GM19468 (cell line): ENCODE results near the gene NAP1L5.
A peak's percentile ranks its signal among the peaks of the same experiment; 100 is the strongest.

Experiments used
- ATAC-seq: cut with Tn5 transposase; IDR thresholded peaks from one replicate; pipeline ENCODE4 v1.9.1; 2021; ENCODE audit warnings: mild to moderate bottlenecking, moderate library complexity, moderate number of reproducible peaks; ENCODE audit not compliant: unreplicated experiment; ENCODE audit errors: extremely low read depth

NAP1L5 gene, protein sequence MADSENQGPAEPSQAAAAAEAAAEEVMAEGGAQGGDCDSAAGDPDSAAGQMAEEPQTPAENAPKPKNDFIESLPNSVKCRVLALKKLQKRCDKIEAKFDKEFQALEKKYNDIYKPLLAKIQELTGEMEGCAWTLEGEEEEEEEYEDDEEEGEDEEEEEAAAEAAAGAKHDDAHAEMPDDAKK

DNA sequence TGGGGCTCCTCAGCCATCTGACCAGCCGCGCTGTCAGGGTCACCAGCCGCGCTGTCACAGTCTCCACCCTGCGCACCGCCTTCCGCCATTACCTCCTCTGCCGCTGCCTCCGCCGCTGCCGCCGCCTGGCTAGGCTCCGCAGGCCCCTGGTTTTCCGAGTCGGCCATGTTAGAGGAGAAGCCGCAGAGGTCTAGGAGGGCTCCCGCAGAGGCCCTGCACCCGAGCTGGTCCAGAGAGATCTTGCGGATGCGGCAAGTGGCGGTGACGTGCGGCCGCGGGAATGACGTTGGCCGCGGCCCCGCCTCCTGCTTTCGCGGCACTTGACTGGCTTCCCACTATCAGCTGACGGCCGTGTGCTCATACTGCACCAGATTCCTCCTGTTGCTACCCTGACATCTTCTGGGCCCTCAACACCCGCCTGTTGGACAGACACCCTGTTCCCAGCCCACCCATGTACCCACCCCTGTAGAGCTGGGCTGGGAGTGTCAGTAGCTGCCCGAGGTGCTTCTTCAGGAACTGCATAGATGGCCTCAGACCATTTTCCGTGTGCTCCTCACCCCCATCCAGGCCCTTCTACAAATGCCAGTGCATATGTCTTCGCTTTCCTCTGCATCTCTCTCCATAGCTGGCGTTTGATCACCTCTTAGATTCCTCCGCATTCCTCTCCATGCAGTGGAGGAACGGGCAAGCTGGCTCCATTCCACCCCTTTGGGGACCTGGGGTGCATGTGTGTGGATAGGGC, at the start of gene NAP1L5:
TSS of gene NAP1L5 (minus strand) at position 242 of the 742 bp plus-strand sequence. CDS start at position 167, 75 bp downstream.
- ATAC-seq = peak; percentile 51

DNA sequence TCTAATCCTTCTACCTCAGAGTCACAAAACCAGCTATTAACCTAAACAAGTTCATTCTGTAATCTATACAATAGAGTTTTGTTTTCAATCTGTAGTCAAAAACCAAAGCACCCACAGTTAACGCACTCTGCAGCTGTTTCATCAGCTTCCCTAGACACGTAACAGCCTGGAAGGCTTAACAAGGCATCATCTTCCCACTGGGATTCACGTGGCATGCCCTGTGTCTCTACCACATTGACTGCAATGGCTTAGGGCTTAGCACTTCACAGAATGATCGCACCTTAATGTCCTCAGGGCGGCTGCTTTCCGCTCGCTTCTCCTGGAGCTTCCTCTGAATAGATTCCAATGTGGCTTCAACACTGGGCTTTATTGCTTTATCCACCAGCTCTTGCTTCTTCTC, 49.7 kb upstream of the NAP1L5 start:
- ATAC-seq = no peak

DNA sequence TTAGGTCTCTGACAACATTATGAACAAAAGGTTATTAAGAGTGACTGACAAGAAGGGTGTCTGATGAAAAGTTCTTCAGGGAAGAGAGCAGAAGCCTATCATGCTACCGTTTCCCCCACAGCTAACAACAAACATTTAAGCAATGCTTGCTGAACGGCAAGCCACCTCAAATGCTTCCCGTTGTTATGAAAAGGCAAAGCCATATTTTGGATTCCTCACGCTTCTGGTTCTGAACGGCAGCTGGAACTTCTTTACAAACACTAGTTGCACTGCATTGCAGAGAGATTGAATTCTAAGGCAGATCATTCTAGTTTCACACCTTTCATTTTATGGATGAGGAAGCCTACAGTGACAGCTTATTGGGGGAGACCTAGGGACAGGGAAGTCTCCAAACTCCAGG, 48.6 kb upstream of the NAP1L5 start:
- ATAC-seq = no peak

DNA sequence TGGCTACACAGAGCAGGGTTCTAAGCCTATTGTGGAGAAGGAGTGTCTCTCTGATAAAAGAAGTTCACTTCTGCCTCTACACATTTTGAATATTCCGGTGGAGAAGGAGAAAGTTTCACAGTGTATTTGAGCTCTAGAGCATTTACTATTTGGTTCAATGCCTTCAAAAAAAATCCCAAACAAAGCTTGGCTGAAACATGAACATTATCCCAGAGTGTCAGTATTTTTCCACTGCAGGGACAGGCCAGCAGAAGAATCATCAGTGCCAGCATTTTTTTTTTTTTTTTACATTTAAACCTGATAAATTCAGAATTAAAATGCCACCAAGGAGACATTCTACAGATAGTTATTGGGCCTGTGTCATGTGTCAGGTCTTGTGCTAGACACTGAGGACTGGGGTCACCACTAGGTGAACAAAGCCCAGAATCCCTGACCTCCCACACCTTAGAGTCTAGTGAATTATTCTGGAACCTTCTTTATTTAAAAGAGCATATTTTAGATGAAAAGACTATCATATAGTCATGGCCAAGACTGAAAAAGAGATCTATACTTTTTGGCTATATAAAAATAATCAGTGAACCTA, 48.0 kb upstream of the NAP1L5 start:
- no peak for ATAC-seq

DNA sequence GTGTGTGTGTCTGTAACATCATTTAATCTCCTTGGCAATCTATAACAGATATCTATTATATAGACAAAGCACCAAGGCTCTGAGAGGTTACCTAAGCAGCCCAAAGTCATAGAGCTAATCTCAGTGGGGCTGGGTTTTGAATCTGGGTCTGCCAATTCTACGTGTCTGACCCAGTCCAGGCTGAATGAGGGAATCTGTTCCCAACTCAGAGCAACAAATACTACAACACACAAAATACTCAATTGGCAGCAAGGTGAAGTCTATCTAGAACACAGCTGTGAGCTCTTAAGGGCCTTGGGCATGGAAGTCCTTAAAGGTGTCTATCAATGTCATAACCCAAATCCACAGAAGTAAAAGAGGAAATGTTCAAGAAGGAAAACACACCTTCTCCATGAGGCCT, 47.5 kb upstream of the NAP1L5 start:
- ATAC-seq = no peak

DNA sequence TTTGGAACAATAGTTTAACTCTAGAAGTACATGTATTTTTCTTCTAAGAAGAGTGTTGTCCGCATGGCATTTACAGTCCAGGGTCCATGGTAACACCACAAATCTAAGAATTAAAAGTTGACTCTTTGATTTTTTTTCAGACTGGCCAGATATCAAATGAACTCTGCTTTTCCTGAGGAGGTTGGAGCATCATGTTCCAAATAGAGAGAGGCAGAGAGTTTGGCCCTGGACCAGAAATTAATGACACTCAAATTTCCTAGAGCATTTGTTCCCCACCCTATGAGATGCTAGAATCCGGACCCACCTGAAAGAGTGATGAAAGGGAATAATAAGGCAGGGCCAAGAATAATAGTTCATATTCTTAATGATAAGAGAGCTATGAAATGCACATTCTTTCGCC, 47.0 kb upstream of the NAP1L5 start:
- no peak for ATAC-seq

DNA sequence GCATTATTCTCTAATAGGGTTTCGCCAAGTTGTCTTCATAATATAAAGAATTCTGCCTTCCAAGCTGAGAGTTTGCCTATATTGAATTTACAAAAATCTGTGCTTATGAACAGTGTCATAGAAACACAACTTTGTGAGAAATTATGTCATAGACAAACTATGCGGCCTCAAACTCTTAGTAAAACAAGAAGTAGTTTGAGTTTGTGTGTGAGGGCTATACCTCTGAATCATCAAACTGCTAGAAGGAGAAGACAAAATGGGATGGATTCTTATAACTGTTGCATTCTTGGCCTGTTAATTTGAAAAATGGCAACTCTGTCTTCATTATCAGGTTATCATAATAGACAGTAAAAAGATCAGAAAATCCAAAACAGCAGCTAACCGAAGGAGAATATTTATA, 46.1 kb upstream of the NAP1L5 start:
- ATAC-seq = no peak

DNA sequence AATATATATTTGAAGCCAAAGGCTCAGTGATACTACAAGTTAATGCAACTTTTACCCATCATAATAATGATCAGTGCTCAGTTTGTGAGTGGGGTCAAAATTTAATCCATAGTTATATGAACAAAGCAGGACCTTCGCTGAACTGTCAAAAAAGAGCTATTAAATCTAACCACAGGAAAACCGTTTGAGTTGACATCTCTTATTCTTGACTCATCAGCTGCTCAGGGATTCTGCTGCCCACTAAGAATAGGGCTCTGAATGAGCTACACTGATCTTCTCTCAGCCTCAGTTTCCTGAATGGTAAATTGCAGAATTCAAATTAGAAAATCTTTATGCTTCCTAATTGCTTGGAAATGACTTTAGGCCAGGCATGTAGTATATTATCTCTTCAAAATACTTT, 44.9 kb upstream of the NAP1L5 start:
- ATAC-seq = no peak

DNA sequence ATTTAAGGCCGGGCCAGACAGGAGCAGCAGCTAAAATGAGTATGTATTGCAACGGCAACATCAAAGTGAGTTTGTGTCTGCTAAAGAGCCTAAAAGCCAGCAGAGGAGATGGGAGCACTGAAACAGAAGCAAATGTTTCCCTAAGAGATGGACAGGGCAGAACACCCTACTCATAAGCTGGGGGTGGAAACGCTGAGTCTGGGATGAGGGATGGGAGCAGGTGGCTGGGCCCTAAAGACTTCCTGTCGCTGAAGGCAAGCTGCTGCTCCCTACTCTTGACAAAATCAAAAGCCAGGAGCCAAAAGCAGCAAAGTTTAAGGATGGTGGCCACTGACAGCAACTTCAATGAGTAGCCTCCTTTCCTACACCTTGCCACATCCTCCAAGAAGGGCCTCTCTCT, 40.6 kb upstream of the NAP1L5 start:
- ATAC-seq = no peak

DNA sequence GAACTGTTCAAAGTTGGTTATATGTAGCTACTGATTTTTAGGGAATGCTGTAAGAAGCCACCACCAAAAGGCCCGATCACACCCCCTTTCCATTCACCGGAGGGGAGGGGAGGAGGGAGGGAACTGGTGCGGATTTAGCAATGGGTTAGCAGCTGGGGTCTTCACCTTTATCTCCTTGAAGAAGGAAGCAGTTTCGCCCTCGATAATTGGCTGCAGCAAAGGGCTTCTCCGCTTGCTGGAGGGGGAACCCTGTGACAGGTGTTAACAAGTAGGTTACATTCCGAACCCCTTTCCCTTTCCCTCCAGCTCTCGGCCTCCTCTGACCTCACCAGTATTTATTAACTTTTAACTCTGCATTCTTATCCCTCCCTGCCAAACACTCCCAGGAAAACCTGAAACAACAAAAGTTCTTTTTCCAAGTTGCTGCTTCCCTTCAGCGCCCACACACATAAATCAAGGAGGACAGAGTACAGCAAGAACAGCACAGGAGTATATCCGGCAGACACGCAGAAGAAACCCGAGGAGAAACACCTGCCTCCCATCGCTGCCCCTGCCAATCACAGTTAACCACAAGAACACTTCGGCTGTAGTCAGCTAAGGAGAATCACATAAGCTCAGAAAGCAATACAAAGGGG, 39.8 kb upstream of the NAP1L5 start:
- ATAC-seq = peak; percentile 69

DNA sequence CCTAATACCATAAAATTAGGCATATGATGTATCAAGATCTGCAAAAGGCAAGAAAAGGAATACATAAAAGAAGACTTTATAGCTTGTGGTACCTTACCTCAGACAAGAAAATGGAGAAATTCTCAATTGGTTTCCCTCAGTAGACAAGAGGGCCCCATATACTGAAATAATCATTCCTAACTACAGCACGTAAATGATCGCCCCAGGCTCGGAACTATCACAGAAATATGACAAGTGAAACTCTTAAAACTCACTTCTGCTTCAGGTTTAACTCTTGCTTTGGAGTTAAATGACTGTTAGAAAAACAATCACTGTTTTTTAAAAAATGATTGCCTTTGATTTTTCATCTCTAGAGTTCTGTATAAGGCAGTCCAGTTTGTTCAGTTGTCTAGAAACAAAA, 38.6 kb upstream of the NAP1L5 start:
- no peak for ATAC-seq

DNA sequence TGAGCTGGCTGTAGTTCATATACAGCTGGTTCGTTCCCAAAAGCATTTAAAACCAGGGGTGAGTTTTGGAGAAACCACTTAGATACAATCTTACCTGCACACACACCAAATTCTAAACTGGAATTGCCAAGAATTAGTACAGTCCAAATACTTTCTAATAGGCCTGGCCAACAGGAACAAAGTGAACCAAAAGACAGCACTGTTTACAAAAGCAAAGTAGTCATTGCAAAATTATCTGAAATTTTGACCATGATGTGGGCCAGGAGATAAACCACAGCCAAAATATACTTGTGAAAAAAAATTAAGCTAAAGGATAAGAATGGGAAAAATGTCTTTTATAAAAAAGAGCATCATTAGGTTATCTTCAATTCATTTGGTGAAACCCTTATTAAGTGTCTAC, 37.9 kb upstream of the NAP1L5 start:
- ATAC-seq = no peak

DNA sequence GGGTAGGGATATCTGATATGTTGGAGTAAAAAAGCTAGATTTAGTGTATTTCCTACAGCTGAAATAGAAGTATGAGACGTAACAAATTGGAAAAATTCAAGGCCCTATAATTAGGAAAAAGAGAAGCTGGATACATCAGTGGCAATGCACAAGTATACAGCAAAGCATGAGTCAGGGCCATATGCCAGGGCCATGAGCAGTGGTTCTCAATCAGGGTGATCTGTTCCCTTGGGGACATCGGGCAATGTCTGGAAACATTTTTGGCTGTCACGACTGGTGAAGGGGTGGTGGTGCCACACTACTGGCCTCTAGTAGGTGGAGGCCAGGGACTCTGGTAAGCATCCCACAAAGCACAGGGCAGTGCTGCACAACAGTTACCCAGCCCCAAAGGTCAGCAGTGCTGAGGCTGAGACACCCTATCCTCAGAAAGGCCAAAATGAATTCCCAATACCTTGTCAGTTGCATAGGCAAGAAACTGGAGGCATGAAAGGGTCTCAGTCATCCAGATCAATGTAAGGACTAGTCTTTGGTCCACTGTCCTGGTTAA, 36.8 kb upstream of the NAP1L5 start:
- no peak for ATAC-seq

DNA sequence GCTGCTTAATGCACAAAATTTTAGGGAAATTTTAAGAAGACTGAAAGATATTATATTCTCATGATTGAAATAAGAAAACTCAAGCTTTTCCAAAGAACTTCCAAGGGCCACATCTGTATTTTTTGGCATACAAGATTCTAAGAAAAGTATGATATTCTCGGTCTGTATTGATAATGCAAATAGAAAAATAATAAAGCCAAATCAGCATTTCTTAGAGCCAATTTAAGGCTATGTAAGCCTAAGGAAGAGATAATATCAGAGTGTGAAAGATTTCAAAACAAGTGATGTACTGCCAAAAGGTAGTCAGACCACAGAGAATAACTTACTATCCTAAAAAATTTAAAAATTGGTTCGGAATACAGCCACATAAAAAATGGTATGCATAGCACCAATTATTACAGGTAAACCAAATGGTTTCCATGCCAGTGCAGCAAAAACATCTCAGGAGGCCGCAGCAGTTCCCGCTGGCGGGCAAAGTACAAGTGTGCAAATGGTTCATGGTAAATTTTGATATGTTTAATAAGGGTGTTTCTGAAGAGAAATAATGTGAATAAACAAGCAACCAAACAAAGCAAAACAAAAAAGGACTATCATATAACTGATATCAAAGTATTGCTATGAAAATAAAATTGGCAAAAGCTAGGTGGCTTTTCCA, 35.2 kb upstream of the NAP1L5 start:
- no peak for ATAC-seq

DNA sequence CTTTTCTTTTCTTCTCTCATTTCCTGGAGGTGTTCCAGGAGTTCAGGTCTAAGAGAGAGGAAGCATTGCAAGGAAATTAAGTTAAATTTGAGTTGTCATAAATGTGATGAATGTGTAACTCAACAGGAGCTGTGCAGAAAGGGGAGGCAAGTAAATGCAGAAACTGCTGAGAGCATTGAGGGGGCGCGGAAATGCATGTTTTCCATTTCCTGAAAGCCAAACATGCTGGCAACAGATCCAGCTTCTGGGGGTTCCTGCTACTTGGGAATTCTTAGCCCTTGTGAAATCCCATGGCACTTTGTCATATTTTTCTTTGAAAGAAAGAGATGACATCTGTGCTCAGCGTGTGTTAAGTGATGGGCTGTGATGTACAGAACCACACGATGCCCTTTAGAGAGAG, 33.8 kb upstream of the NAP1L5 start:
- ATAC-seq = no peak

DNA sequence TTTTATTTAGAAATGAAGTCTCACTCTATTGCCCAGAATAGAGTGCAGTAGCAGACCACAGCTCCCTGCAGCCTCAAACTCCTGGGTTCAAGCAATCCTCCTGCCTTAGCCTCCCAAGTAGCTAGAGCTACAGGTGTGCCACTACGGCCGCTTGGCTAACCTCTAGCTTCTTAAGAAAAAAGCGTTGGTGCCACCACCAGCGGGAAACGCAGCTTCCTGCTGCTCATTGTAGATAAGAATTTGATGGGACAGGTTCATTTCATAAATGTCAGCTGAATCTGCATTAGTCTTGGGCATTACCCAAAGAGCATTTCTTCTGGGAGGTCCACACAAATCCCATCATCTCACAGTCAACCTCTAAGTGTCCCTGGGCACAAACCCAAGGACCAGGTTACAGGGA, 33.2 kb upstream of the NAP1L5 start:
- no peak for ATAC-seq

DNA sequence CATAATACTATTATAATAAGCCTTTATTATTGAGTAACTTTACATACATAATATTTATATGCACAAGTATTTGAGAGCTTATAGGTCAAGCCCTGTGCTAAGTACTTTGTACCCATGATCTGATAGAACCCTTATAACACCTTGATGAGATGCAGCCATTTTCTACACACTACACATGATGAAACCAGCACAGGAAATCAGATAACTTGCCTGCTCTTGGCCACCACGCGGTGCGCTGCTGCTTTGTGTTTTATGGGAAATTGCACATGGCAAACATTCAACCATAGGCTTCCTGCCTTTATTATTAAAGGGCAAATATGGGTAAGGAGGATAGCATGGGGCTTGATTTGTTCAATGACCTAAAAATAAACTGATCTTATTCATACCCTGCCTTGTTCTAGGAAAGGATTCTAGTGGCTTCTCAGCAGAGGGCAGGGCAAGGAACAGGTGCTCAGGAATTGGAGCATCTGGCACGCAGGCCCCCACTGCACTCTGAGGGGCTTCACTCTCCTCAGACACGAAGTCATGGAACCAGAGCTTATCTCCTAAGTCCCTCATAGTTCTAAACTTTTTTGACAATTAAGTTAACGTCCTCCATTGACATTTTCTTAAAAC, 31.6 kb upstream of the NAP1L5 start:
- no peak for ATAC-seq

DNA sequence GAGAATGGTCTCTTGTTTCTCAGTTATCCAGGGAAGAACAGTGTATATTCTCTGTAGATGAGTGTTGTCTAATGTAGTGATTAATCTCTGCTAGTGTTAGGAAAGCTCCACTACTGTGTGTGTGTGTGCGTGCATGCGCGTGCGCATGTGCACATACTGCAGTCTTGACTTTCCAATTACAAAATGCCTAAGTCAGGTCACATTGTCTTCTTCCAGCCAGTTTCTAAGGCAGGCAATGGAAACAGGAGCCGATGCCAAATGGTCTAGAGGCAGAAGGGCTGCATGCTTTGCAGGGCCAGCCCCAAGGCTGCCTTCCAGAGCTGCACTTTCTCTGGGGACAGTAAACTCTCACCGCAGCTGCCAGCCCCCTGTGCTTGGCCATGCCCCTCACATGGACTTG, 30.5 kb upstream of the NAP1L5 start:
- ATAC-seq = no peak

DNA sequence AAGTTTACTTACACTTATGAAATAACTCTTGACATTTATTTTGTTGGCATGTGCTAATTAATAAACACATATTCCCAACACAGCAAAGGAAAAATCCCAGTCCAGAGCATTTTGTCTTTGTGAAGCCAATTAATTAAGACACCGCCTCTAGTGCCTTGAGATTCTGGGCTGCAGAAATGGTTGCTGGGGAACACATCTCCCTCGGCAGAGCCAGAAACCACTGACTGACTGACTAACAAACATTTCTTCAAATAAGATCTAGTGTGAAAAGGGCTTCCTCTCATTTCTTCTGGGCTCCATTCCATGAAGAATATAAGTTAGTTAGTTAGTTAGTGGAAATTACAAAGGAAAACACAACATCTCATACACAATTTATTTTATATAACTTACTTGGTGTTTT, 28.4 kb upstream of the NAP1L5 start:
- no peak for ATAC-seq

DNA sequence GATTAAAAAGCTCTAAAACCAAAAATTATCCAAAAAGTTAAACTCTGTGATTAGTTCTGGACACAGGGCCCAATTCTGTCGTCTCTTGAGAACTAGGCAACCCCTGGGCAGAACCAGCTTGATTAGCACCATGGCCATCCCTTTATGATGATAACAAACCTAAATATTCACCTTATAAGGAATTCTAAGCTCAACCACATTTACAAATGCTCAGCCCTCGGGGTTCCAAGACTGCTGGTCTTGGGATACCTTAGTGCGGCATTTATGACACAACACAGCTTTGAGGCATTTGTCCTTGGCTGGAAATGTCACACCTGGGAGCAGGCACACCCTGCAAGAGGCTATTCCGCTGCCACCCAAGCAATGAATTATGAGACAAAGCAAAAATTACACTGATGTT, 27.5 kb upstream of the NAP1L5 start:
- ATAC-seq = no peak
